ENCODE measurements around the gene CFAP97D2.

The CFAP97D2 gene

GRCh38 chr13:114152285-114152645, 26.8 kb upstream of the CFAP97D2 start:
- no peak overlapping the region for H3K27ac ChIP-seq (ENCODE audit: low read length, poor library complexity, severe bottlenecking)
- no peak overlapping the region for H2AK5ac ChIP-seq (ENCODE audit: low read length, severe bottlenecking)
- no peak overlapping the region for H3K23ac ChIP-seq (ENCODE audit: low read length in 2 of 2)
- no peaks in the 10 kb centered on the region for H3K9me3 ChIP-seq (ENCODE audit: control insufficient read depth, low read length)
- no peak overlapping the region for H3K18ac ChIP-seq (ENCODE audit: low read depth in 1 of 2, low read length in 2 of 2)
- no peak overlapping the region for H2BK5ac ChIP-seq (ENCODE audit: low read depth, low read length, poor library complexity, severe bottlenecking)
- WGBS: 88% methylated on average over 7 of the region's 7 CpGs
- no peak overlapping the region for H2BK120ac ChIP-seq (ENCODE audit: low read depth, low read length)
- no peaks in the 10 kb centered on the region for H3K79me1 ChIP-seq (replicated peaks; ENCODE audit: low read length, poor library complexity, severe bottlenecking)
- H2BK15ac ChIP-seq (ENCODE audit: low read depth, poor library complexity, severe bottlenecking): no peak overlapping the region
- no peak for DNase-seq
- H4K8ac ChIP-seq (ENCODE audit: low read length): no peak overlapping the region
- H4K91ac ChIP-seq (ENCODE audit: low read length): no peak overlapping the region
- H3K27me3 ChIP-seq (ENCODE audit: control insufficient read depth in 1 of 2, insufficient read depth in 1 of 2, low read length in 2 of 2): peaks cover 21 to 33% of the 10 kb centered on the region in 2 experiments
- no peak overlapping the region for H2BK12ac ChIP-seq (ENCODE audit: low read length in 2 of 2)
- no peak overlapping the region for H3K14ac ChIP-seq (ENCODE audit: low read length in 2 of 2)
- H3K36me3 ChIP-seq (ENCODE audit: control insufficient read depth in 1 of 2, insufficient read depth in 2 of 2, low read depth in 1 of 2, low read length in 2 of 2): no peaks in the 10 kb centered on the region
- H3K4me2 ChIP-seq (ENCODE audit: low read length, poor library complexity, severe bottlenecking): no peak overlapping the region
- no peaks in the 10 kb centered on the region for H3K4me1 ChIP-seq (ENCODE audit: control insufficient read depth, insufficient read depth, low read depth, low read length)
- H3K9ac ChIP-seq (ENCODE audit: low read length): no peak overlapping the region
- H2AFZ ChIP-seq (ENCODE audit: low read depth, low read length): no peak overlapping the region
- H3K4ac ChIP-seq (ENCODE audit: low read depth in 1 of 2, low read length in 2 of 2): no peak overlapping the region
- H3K4me3 ChIP-seq (ENCODE audit: insufficient read depth in 1 of 2, low read depth in 1 of 2, low read length in 2 of 2): no peak overlapping the region

- Histone ChIP-seq H2BK15ac (ENCODE audit: low read depth, poor library complexity, severe bottlenecking) (no peak overlapping the region), H3K4me3 (ENCODE audit: insufficient read depth in 1 of 2, low read depth in 1 of 2, low read length in 2 of 2) (no peak overlapping the region), H3K79me1 (replicated peaks; ENCODE audit: low read length, poor library complexity, severe bottlenecking) (no peaks in the 10 kb centered on the region), H3K36me3 (ENCODE audit: control insufficient read depth in 1 of 2, insufficient read depth in 2 of 2, low read depth in 1 of 2, low read length in 2 of 2) (no peaks in the 10 kb centered on the region), H2BK12ac (ENCODE audit: low read length in 2 of 2) (no peak overlapping the region), H3K27me3 (ENCODE audit: control insufficient read depth in 1 of 2, insufficient read depth in 1 of 2, low read length in 2 of 2) (peaks cover 21 to 36% of the 10 kb centered on the region in 2 experiments), H3K9me3 (ENCODE audit: control insufficient read depth, low read length) (no peaks in the 10 kb centered on the region), H3K18ac (ENCODE audit: low read depth in 1 of 2, low read length in 2 of 2) (no peak overlapping the region), H3K23ac (ENCODE audit: low read length in 2 of 2) (no peak overlapping the region), H3K4ac (ENCODE audit: low read depth in 1 of 2, low read length in 2 of 2) (no peak overlapping the region), H3K14ac (ENCODE audit: low read length in 2 of 2) (no peak overlapping the region), H4K91ac (ENCODE audit: low read length) (no peak overlapping the region), H2BK120ac (ENCODE audit: low read depth, low read length) (no peak overlapping the region), H3K4me1 (ENCODE audit: control insufficient read depth, insufficient read depth, low read depth, low read length) (peaks cover 1% of the 10 kb centered on the region), H2AFZ (ENCODE audit: low read depth, low read length) (no peak overlapping the region), H2BK5ac (ENCODE audit: low read depth, low read length, poor library complexity, severe bottlenecking) (no peak overlapping the region), H2AK5ac (ENCODE audit: low read length, severe bottlenecking) (no peak overlapping the region), H3K9ac (ENCODE audit: low read length) (no peak overlapping the region), H3K4me2 (ENCODE audit: low read length, poor library complexity, severe bottlenecking) (no peak overlapping the region), H3K27ac (ENCODE audit: low read length, poor library complexity, severe bottlenecking) (no peak overlapping the region), H4K8ac (ENCODE audit: low read length) (no peak overlapping the region)
- DNase-seq: no peak
- WGBS: 86% methylated on average over 20 of the region's 20 CpGs
Observed at GRCh38 chr13:114152831-114153371, 26.2 kb upstream of the CFAP97D2 start.

- H3K79me1 ChIP-seq (replicated peaks; ENCODE audit: low read length, poor library complexity, severe bottlenecking): no peaks in the 10 kb centered on the region
- H3K4me3 ChIP-seq (ENCODE audit: insufficient read depth in 1 of 2, low read depth in 1 of 2, low read length in 2 of 2): no peak overlapping the region
- H3K4me2 ChIP-seq (ENCODE audit: low read length, poor library complexity, severe bottlenecking): no peak overlapping the region
- H2AFZ ChIP-seq (ENCODE audit: low read depth, low read length): no peak overlapping the region
- no peak overlapping the region for H4K91ac ChIP-seq (ENCODE audit: low read length)
- H3K18ac ChIP-seq (ENCODE audit: low read depth in 1 of 2, low read length in 2 of 2): no peak overlapping the region
- H3K4ac ChIP-seq (ENCODE audit: low read depth in 1 of 2, low read length in 2 of 2): no peak overlapping the region
- H2BK15ac ChIP-seq (ENCODE audit: low read depth, poor library complexity, severe bottlenecking): no peak overlapping the region
- no peak overlapping the region for H3K9ac ChIP-seq (ENCODE audit: low read length)
- no peak for DNase-seq
- H3K27me3 ChIP-seq (ENCODE audit: control insufficient read depth in 1 of 2, insufficient read depth in 1 of 2, low read length in 2 of 2): peaks cover 23 to 37% of the 10 kb centered on the region in 2 experiments
- 99% methylated on average over 4 of the region's 6 CpGs for WGBS
- no peak overlapping the region for H2BK5ac ChIP-seq (ENCODE audit: low read depth, low read length, poor library complexity, severe bottlenecking)
- H2BK120ac ChIP-seq (ENCODE audit: low read depth, low read length): no peak overlapping the region
- no peak overlapping the region for H3K27ac ChIP-seq (ENCODE audit: low read length, poor library complexity, severe bottlenecking)
- no peak overlapping the region for H2BK12ac ChIP-seq (ENCODE audit: low read length in 2 of 2)
- H3K14ac ChIP-seq (ENCODE audit: low read length in 2 of 2): no peak overlapping the region
- no peak overlapping the region for H2AK5ac ChIP-seq (ENCODE audit: low read length, severe bottlenecking)
- no peak overlapping the region for H4K8ac ChIP-seq (ENCODE audit: low read length)
- H3K23ac ChIP-seq (ENCODE audit: low read length in 2 of 2): no peak overlapping the region
- no peaks in the 10 kb centered on the region for H3K9me3 ChIP-seq (ENCODE audit: control insufficient read depth, low read length)
- H3K4me1 ChIP-seq (ENCODE audit: control insufficient read depth, insufficient read depth, low read depth, low read length): peaks cover 1% of the 10 kb centered on the region
- no peaks in the 10 kb centered on the region for H3K36me3 ChIP-seq (ENCODE audit: control insufficient read depth in 1 of 2, insufficient read depth in 2 of 2, low read depth in 1 of 2, low read length in 2 of 2)
Observed at GRCh38 chr13:114153485-114154080, 25.5 kb upstream of the CFAP97D2 start.

- no peaks in the 10 kb centered on the region for H3K36me3 ChIP-seq (ENCODE audit: control insufficient read depth in 1 of 2, insufficient read depth in 2 of 2, low read depth in 1 of 2, low read length in 2 of 2)
- H3K9me3 ChIP-seq (ENCODE audit: control insufficient read depth, low read length): no peaks in the 10 kb centered on the region
- DNase-seq: no peak
- no peak overlapping the region for H3K4me3 ChIP-seq (ENCODE audit: insufficient read depth in 1 of 2, low read depth in 1 of 2, low read length in 2 of 2)
- H2AK5ac ChIP-seq (ENCODE audit: low read length, severe bottlenecking): no peak overlapping the region
- no peaks in the 10 kb centered on the region for H3K79me1 ChIP-seq (replicated peaks; ENCODE audit: low read length, poor library complexity, severe bottlenecking)
- H3K27ac ChIP-seq (ENCODE audit: low read length, poor library complexity, severe bottlenecking): no peak overlapping the region
- H3K14ac ChIP-seq (ENCODE audit: low read length in 2 of 2): no peak overlapping the region
- H3K9ac ChIP-seq (ENCODE audit: low read length): no peak overlapping the region
- H3K18ac ChIP-seq (ENCODE audit: low read depth in 1 of 2, low read length in 2 of 2): no peak overlapping the region
- no peak overlapping the region for H2AFZ ChIP-seq (ENCODE audit: low read depth, low read length)
- H3K27me3 ChIP-seq (ENCODE audit: control insufficient read depth in 1 of 2, insufficient read depth in 1 of 2, low read length in 2 of 2): peaks cover 25 to 37% of the 10 kb centered on the region in 2 experiments
- WGBS: 86% methylated on average over 9 of the region's 9 CpGs
- H4K91ac ChIP-seq (ENCODE audit: low read length): no peak overlapping the region
- H3K23ac ChIP-seq (ENCODE audit: low read length in 2 of 2): no peak overlapping the region
- no peak overlapping the region for H2BK120ac ChIP-seq (ENCODE audit: low read depth, low read length)
- H2BK15ac ChIP-seq (ENCODE audit: low read depth, poor library complexity, severe bottlenecking): no peak overlapping the region
- H2BK12ac ChIP-seq (ENCODE audit: low read length in 2 of 2): no peak overlapping the region
- no peak overlapping the region for H4K8ac ChIP-seq (ENCODE audit: low read length)
- H2BK5ac ChIP-seq (ENCODE audit: low read depth, low read length, poor library complexity, severe bottlenecking): no peak overlapping the region
- H3K4me2 ChIP-seq (ENCODE audit: low read length, poor library complexity, severe bottlenecking): no peak overlapping the region
- H3K4ac ChIP-seq (ENCODE audit: low read depth in 1 of 2, low read length in 2 of 2): no peak overlapping the region
- H3K4me1 ChIP-seq (ENCODE audit: control insufficient read depth, insufficient read depth, low read depth, low read length): peaks cover 1% of the 10 kb centered on the region
Observed at GRCh38 chr13:114154476-114154875, 24.6 kb upstream of the CFAP97D2 start.
